ENCODE results near the gene AHRR.

The AHRR gene

GRCh38 chr5:442335-443238, 121.1 kb downstream of the AHRR start, which contains the start of gene EXOC3:
TSS of gene EXOC3 (plus strand) at chr5:443176. CDS start at chr5:446206, 3,030 bp downstream.
- no peak for DNase-seq (ENCODE audit: low read depth, low spot score)

- DNase-seq (ENCODE audit: low read depth, low spot score), result no peak
Observed at GRCh38 chr5:443239-444151, 122.0 kb downstream of the AHRR start.

- DNase-seq (ENCODE audit: low read depth, low spot score), result no peak
Observed at GRCh38 chr5:444226-444625, 122.7 kb downstream of the AHRR start.

GRCh38 chr5:445591-445990, 124.1 kb downstream of the AHRR start:
- DNase-seq (ENCODE audit: low read depth, low spot score), result no peak

GRCh38 chr5:446066-446882, 124.8 kb downstream of the AHRR start:
- no peak for DNase-seq (ENCODE audit: low read depth, low spot score)

GRCh38 chr5:446883-447263, 125.4 kb downstream of the AHRR start:
- DNase-seq (ENCODE audit: low read depth, low spot score), result no peak

- no peak for DNase-seq (ENCODE audit: low read depth, low spot score)
Observed at GRCh38 chr5:447501-447900, 126.0 kb downstream of the AHRR start.

GRCh38 chr5:448061-448765, 126.7 kb downstream of the AHRR start:
- no peak for DNase-seq (ENCODE audit: low read depth, low spot score)

GRCh38 chr5:448766-449090, 127.2 kb downstream of the AHRR start:
- DNase-seq (ENCODE audit: low read depth, low spot score), result no peak

- no peak for DNase-seq (ENCODE audit: low read depth, low spot score)
Observed at GRCh38 chr5:449151-449550, 127.6 kb downstream of the AHRR start.

- no peak for DNase-seq (ENCODE audit: low read depth, low spot score)
Observed at GRCh38 chr5:451587-452458, 130.3 kb downstream of the AHRR start.

GRCh38 chr5:452978-453710, 131.6 kb downstream of the AHRR start:
- DNase-seq (ENCODE audit: low read depth, low spot score), result no peak

GRCh38 chr5:453725-454481, 132.4 kb downstream of the AHRR start:
- no peak for DNase-seq (ENCODE audit: low read depth, low spot score)

- DNase-seq (ENCODE audit: low read depth, low spot score), result no peak
Observed at GRCh38 chr5:454936-455335, 133.4 kb downstream of the AHRR start.

- no peak for DNase-seq (ENCODE audit: low read depth, low spot score)
Observed at GRCh38 chr5:455806-456205, 134.3 kb downstream of the AHRR start.

- no peak for DNase-seq (ENCODE audit: low read depth, low spot score)
Observed at GRCh38 chr5:456351-457194, 135.1 kb downstream of the AHRR start.

- DNase-seq (ENCODE audit: low read depth, low spot score), result no peak
Observed at GRCh38 chr5:457195-457961, 135.9 kb downstream of the AHRR start.
